Measurements from ENCODE around the gene TBC1D22A. TPM values are rescaled to one million over a fixed set of nuclear protein-coding genes. Genes with fewer than 3 reads are reported as not detected.
A peak's percentile ranks its signal among the peaks of the same experiment; 100 is the strongest.

The TBC1D22A gene
- total RNA-seq, 1 donor from 2014 or later: 12.5 TPM

DNA sequence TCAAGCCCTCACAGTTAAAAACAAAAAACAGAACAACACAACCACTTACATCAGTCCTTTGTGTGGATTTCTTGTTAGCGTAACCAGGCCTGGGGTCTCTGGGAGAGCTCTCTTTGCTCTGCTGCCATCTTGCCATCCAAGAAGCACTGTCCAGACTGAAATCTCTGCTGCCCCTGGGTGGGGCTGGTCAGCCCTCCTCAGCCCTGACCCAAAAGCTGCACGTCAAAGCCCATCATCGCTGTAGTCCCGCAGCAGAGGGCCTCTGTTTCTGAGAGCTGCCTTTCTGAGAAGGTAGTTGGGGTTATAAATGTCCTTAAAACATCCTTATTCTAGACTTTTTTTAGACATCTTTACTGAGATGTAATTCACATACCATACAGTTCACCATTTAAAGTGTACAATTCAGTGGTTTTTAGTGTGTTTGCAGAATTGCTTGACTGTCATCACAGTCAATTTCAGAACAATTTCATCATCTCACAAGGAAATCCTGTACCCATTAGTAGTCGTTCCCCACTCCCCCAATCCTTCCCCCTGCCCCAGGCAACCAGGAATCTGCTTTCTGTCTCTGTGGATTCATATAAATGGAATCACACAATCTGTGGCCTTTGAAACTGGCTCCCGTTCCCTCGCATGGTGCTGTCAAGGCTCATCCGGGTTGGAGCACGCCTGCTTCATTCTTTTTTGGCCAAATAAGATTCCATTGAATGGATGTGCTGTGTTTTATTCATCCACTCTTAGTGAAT, 94.9 kb downstream of the TBC1D22A start:
- DNase-seq (ENCODE audit: low read depth in 2 of 2): no peak

DNA sequence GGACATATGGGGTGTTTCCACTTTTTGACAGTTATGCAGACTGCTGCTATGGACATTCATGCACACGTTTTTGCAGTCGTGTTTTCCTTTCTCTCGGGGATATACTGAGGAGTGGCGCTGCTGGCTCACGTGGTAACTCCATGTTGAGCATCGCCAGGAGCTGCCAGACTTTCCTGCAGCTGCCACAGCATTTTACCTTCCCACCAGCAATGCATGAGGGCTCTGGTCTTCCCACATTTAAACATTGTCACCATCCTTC, 95.4 kb downstream of the TBC1D22A start:
- DNase-seq (ENCODE audit: low read depth in 2 of 2): no peak

GRCh38 chr22:46858181-46858771, 95.8 kb downstream of the TBC1D22A start:
- DNase-seq (ENCODE audit: low read depth in 2 of 2): no peak

GRCh38 chr22:46860562-46860961, 98.1 kb downstream of the TBC1D22A start:
- no peak for DNase-seq (ENCODE audit: low read depth in 2 of 2)

- DNase-seq (ENCODE audit: low read depth in 2 of 2): no peak
Measured at GRCh38 chr22:46861468-46862367, 99.3 kb downstream of the TBC1D22A start.

GRCh38 chr22:46862418-46863324, 100.2 kb downstream of the TBC1D22A start:
- no peak for DNase-seq (ENCODE audit: low read depth in 2 of 2)

- DNase-seq (ENCODE audit: low read depth in 2 of 2): no peak
Measured at GRCh38 chr22:46863794-46864193, 101.3 kb downstream of the TBC1D22A start.

DNA sequence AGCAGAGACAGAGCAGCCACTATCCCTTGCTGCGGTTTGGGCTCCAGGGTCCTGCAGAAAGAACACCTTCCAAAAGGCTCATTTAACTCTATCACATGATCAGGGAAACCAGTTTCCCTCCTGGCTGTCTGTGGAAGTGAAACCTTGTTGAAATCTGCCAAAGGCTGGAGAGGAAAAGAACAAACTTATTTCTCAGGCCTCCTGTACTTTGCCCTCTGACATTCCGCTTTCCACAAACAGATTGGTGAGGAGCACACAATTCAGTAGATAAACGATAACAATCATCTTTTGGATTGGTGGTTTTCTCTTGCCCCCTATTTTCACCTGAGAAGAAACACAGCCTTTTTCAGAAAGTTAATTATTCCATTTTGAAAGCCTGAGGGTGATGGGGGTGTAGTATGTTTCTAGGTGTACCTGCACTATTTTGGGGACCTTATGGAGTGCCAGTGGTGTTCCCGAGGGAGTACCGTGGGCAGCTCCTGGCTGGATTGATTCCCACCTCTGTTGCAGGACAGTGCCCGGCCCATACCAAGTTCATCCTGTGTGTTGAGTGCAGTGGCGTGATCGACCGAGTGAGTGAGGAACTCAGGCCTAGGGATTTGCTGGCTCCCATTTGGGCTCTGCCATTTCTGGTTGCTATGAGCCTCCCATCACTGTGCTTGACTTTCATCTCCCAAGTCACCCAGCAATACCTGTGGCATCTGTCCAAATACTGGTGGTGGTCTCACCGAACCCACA, 102.0 kb downstream of the TBC1D22A start:
- DNase-seq (ENCODE audit: low read depth in 2 of 2): no peak

DNA sequence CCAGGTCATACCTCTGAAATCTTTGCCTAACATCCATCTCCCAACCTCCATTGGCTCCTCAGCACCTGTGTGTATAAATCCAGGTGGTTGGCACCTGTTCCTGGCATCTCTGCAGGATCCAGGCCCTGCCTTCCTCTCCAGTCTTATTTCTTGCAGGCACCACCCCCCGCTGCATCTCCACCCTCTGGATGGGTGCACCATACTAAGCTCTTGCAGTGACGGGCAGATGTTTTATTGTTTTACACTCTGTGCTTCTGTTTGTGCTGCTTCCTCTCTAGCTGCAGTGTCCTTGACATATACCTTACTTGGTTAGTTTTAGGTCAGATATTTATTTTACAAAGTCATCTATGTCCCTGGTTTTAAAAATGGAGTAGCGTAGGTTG, 102.6 kb downstream of the TBC1D22A start:
- no peak for DNase-seq (ENCODE audit: low read depth in 2 of 2)

GRCh38 chr22:46865642-46866041, 103.2 kb downstream of the TBC1D22A start:
- no peak for DNase-seq (ENCODE audit: low read depth in 2 of 2)

DNA sequence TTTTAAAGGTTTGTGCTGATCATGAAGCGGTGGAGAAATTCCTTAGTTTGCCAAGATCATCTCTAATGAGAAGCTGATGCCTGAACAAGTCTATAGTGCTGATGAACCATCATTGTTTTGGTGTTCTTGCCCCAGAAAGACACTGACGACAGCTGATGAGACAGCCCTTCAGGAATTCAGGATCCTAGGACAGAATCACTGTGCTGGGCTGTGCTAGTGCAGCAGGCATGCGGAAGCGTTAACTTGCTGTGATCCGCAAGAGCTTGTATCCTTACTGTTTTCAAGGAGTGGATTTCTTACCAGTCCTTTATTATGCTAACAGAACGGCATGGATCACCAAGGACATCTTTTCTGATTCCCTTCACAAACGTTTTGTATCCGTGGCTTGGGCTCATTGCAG, 104.1 kb downstream of the TBC1D22A start:
- no peak for DNase-seq (ENCODE audit: low read depth in 2 of 2)

DNA sequence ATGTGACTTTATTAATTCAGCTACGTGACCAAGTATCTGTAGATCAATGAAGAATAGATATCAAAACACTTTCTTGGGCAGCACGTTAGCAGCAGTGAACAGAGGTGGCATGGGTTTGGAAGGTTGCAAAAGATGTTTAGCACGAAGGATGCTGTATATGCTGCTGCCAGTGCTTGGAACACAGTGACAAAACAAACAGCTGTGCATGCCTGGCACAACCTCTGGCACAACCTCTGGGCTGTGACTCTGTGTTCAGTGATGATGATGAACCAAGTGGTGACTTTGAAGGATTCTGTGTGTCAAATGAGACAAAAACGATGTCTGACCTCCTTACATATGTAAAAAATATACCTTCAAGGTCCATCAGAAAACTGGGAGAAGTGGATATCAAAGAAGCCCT, 104.7 kb downstream of the TBC1D22A start:
- no peak for DNase-seq (ENCODE audit: low read depth in 2 of 2)

GRCh38 chr22:46869329-46869728, 106.9 kb downstream of the TBC1D22A start:
- DNase-seq (ENCODE audit: low read depth in 2 of 2): no peak

DNA sequence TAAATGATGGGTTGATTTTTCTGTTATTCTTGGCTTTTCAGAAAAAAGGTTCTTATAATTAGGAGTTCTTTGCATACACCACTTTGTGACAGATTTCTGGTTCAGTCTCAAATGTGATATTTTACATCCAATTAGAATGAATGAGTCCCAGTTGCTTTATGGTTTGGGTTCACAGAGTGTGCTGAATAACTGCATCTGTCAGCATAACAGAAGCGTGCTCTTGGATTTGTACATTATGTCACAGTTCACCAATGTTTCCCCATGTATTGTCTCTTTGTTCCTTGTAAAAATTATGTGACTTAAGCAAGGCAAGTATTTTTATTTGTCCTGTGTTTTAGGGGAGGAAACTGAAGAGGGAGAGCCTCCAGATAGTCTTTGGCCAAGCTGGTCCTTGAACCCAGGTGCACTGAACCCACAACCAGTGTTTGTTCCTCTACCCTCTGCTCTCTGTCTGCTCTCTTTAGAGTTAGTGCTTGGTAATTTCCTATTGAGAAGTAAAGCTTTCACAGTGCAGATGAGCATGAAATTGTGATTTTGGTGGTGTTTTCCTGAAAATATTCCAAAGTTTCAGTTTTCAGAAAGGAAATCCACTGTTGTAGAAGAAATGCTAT, 107.5 kb downstream of the TBC1D22A start:
- no peak for DNase-seq (ENCODE audit: low read depth in 2 of 2)

DNA sequence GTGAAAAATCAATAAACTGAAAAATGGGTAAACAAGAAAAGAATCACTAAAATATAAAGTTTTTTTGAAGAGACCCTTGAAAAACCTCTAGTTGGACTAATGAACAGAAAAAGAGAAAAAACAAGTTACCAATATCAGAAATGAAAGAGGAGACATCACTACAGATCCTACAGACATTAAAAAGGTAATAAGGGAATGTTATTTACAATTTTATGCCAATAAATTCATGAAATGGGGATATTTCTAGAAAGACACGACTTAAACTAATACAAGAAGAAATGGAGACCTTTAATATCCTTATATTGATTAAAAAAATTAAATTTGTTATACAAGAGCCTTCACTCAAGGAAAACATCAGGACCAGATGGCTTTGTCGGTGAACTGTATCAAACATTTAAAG, 109.4 kb downstream of the TBC1D22A start:
- DNase-seq (ENCODE audit: low read depth in 2 of 2): no peak

DNA sequence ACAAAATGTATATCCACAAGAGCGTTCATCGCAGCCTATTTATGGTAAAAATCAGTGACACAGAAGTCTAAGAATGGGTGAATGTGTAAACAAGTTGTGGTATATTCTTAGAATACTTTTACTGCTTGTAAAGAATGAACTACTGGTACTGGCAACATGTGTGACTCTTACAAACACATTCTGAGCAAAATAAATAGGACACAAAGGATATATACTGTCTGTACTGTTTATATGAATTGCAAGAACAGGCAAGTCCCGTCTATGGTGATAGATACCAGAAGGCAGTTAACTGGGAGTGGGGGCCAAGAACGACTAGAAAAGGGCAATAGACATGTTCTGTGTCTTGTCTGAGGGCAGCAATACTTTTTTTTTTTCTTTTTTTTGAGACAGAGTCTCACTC, 112.6 kb downstream of the TBC1D22A start:
- no peak for DNase-seq (ENCODE audit: low read depth in 2 of 2)

DNA sequence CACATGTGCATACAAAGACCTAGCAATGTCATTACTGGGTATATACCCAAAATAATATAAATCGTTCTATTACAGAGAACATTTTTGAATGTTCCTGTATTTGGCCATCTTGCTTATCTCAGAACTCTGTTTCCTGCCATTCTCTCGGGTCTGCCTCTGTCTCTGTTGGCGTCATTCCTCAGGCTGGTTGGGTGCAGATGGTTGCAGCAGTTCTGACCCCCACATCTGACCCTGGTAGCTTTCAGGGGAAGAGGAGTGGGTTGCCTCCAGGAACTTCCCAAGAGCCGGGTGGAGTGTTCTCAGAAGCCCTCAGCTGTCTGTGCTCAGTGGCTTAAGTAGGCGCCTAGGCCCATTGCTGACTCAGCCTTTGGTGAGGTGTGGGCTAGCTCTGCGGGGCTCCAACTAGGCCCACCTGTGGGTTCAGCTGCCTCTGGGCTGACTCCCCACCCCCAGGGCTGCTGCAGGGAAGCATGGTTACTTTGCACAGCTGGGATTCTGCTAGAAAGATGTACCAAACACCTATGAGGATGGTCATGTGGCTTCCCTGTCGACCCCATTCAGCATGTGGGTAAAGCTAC, 114.0 kb downstream of the TBC1D22A start:
- DNase-seq (ENCODE audit: low read depth in 2 of 2): peak in 1 of 2 donors; percentile 15

DNA sequence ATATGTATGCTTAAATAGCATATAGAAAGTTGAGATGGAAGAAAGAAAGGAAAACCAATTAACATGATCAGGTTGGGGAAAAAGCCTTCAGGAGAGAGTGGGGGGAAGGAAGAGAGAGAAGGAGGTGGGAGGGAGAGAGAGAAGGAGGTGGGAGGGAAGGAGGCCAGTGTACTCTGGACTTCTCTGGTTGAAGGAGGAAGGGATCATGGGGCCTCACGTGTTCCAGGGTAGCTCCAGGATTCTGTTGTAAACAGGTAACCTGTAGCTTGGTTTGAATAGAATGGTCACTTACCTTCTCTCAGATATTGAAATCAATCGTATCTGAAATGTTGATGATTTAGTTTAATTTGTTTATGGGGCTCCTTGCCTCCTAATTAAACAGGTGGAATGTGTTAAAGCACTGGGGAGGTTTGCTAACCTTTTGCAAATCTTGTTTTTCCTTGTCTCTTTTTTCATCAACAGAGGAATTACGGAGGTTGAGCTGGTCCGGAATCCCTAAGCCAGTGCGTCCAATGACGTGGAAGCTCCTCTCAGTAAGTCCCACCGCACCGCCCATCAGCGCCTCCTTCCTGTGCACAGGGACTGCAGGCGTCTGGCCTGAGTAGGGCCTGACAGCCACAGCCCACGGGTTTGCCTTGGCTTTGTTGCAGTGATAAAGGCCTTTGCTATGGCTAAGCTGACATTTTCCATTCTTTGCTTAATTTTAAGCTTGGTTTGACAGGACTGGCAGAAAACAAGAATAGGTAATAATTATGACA, 115.9 kb downstream of the TBC1D22A start:
- peak in 1 of 2 donors; percentile 21 for DNase-seq (ENCODE audit: low read depth in 2 of 2)

DNA sequence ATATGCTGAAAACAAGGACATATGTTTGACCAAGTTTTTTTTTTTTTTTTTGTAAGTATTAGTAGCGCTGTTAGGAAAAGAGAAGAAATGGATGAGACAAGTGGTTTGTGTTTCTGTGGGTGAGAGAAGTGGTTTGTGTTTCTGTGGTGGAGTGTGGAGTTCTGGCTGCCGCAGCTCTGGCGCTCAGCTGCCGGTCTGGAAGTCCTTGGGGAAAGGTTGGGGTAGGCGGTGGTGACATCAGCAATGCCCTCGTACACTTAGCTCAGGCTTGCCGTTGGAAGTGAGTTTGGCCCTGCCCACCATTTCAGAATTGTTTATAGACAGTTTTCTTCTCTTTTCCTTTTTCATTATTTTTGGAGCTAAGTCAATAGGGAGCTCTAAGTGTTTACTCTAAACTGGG, 116.6 kb downstream of the TBC1D22A start:
- DNase-seq (ENCODE audit: low read depth in 2 of 2): no peak

Data from dermis microvascular lymphatic vessel endothelial cell (primary cell).